GM12878 (cell line): ENCODE measurements around the gene GRK6. TPM values are rescaled to one million over a fixed set of nuclear protein-coding genes. Genes with fewer than 3 reads are reported as not detected.

Experiments used
- ATAC-seq: fragments of 200-7000 bp; cut with Tn5 transposase; 3 replicates; pipeline ENCODE4 v1.9.1; 2020; ENCODE audit warnings: mild to moderate bottlenecking, moderate library complexity
- BruUV-seq: library from RNA; stranded (reverse); fragments of 400-500 nt; replicated peaks from 2 replicates; lab custom pipeline; 2021; lab: Mats Ljungman, UMichigan
- CTCF ChIA-PET: fragments of 300-600 bp; sonication (Branson Sonifier 250); formaldehyde crosslinking; extraction: SDS; loops from one replicate; lab custom pipeline; 2021; ENCODE audit warnings: inconsistent platforms; lab: Yijun Ruan, JAX
- POLR2A ChIA-PET: fragments of 350-600 bp; formaldehyde crosslinking; extraction: SDS; loops from one replicate; lab custom pipeline; 2021; ENCODE audit warnings: inconsistent platforms; lab: Charles Lee
- RAD21 ChIA-PET: fragments of 300-600 bp; sonication (Branson Sonifier 250); formaldehyde crosslinking; loops from one replicate; lab custom pipeline; 2023; ENCODE audit warnings: antibody characterized with exemption; ENCODE audit not compliant: unreplicated experiment; lab: Charles Lee
- SMC1A ChIA-PET: fragments of 300-600 bp; sonication (Branson Sonifier 250); formaldehyde crosslinking; loops from one replicate; lab custom pipeline; 2023; ENCODE audit not compliant: unreplicated experiment, uncharacterized antibody; lab: Charles Lee
- DNase-seq: peaks from one replicate; pipeline ENCODE4 v3.0.0-alpha.2; 2011; ENCODE audit warnings: low read depth, low spot score
- FAIRE-seq: peaks from 3 replicates; lab custom pipeline; 2011; peaks lifted over from hg19 to GRCh38; lab: Jason Lieb, UNC
- H2AFZ ChIP-seq: 2 replicates; pipeline ENCODE4 v1.6.0; 2011; ENCODE audit warnings: low read depth, low read length, control low read depth; ENCODE audit not compliant: control insufficient read depth
- H3K27ac ChIP-seq: 2 replicates; pipeline ENCODE4 v1.5.1; 2011; ENCODE audit warnings: control low read depth; ENCODE audit not compliant: control insufficient read depth, insufficient read depth
- H3K27me3 ChIP-seq, 2 experiments: replicated peaks in 1 of 2; 2 replicates each; pipeline versions ENCODE4 v1.6.0 to v1.6.1; 2011; ENCODE audit warnings: low read length in 1 of 2; ENCODE audit not compliant: control insufficient read depth in 2 of 2, insufficient read depth in 2 of 2
- H3K36me3 ChIP-seq, 2 experiments: 2 replicates each; pipeline ENCODE4 v1.5.1; 2011; ENCODE audit warnings: low read length in 1 of 2; ENCODE audit not compliant: control insufficient read depth in 2 of 2, insufficient read depth in 2 of 2
- H3K4me1 ChIP-seq: 2 replicates; pipeline ENCODE4 v1.6.1; 2011; ENCODE audit warnings: mild to moderate bottlenecking, low read length, moderate library complexity, mixed read lengths; ENCODE audit not compliant: control insufficient read depth, insufficient read depth
- H3K4me2 ChIP-seq: 2 replicates; pipeline ENCODE4 v1.6.0; 2011; ENCODE audit warnings: control low read depth; ENCODE audit not compliant: control insufficient read depth, insufficient read depth
- H3K4me3 ChIP-seq: fragments of 200-600 bp; sonication (generic); 2 replicates; pipeline ENCODE4 v1.5.1; 2016
- H3K79me2 ChIP-seq: 2 replicates; pipeline ENCODE4 v1.6.0; 2011; ENCODE audit warnings: low read length; ENCODE audit not compliant: control insufficient read depth, insufficient read depth
- H3K9ac ChIP-seq: 2 replicates; pipeline ENCODE4 v1.8.0; 2011; ENCODE audit warnings: low read length, control low read depth, mixed read lengths; ENCODE audit not compliant: control insufficient read depth, insufficient read depth
- H3K9me3 ChIP-seq: replicated peaks from 3 replicates; pipeline ENCODE4 v1.5.1; 2011; ENCODE audit warnings: mild to moderate bottlenecking, low read length; ENCODE audit not compliant: control insufficient read depth, insufficient read depth
- H4K20me1 ChIP-seq: 2 replicates; pipeline ENCODE4 v1.6.0; 2011; ENCODE audit not compliant: control insufficient read depth, insufficient read depth
- BCL3 ChIP-seq: IDR thresholded peaks from 2 replicates; pipeline ENCODE4 v1.6.1; 2011; ENCODE audit warnings: borderline replicate concordance, low read depth, mild to moderate bottlenecking, moderate library complexity, low read length; ENCODE audit not compliant: insufficient read depth, poor library complexity, severe bottlenecking
- BHLHE40 ChIP-seq, 2 experiments: fragments of 450-650 bp in 1 of 2; IDR thresholded peaks; 2 replicates each; pipeline ENCODE4 v1.6.1; 2011 to 2017; ENCODE audit warnings: low read depth in 2 of 2, borderline replicate concordance in 1 of 2, improper control_type of control experiment in 1 of 2, low read length in 1 of 2, mild to moderate bottlenecking in 1 of 2
- BMI1 ChIP-seq: fragments of 450-650 bp; IDR thresholded peaks from 2 replicates; pipeline ENCODE4 v1.6.1; 2016; ENCODE audit warnings: mild to moderate bottlenecking, moderate library complexity, borderline replicate concordance
- CHD2 ChIP-seq: IDR thresholded peaks from 2 replicates; pipeline ENCODE4 v1.6.1; 2011; ENCODE audit warnings: low read depth, low read length, improper control_type of control experiment, borderline replicate concordance
- EED ChIP-seq: sonication (generic); IDR thresholded peaks from 2 replicates; pipeline ENCODE4 v1.6.1; 2016; ENCODE audit warnings: antibody characterized with exemption, low read depth
- EGR1 ChIP-seq, 2 experiments: IDR thresholded peaks; 1 replicate in 1 of 2; 2 replicates in 1 of 2; pipeline ENCODE4 v1.6.1; 2011 to 2012; ENCODE audit warnings: low read depth in 2 of 2, low read length in 2 of 2, borderline replicate concordance in 1 of 2, mild to moderate bottlenecking in 1 of 2, moderate library complexity in 1 of 2
- MAX ChIP-seq: IDR thresholded peaks from 2 replicates; pipeline ENCODE4 v1.6.1; 2012; ENCODE audit warnings: low read depth, low read length, improper control_type of control experiment
- MXI1 ChIP-seq: fragments of 150-350 bp; IDR thresholded peaks from 2 replicates; pipeline ENCODE4 v1.6.1; 2011; ENCODE audit warnings: low read depth, mild to moderate bottlenecking, inconsistent platforms, low read length, improper control_type of control experiment
- MYC ChIP-seq: IDR thresholded peaks from 2 replicates; pipeline ENCODE4 v1.6.1; 2011; ENCODE audit warnings: mild to moderate bottlenecking, low read length, moderate library complexity, inconsistent platforms; ENCODE audit not compliant: insufficient read depth, insufficient replicate concordance, insufficient read length, severe bottlenecking
- NKRF ChIP-seq: fragments of 450-650 bp; conservative IDR thresholded peaks from 2 replicates; pipeline ENCODE4 v1.6.1; 2017; ENCODE audit warnings: mild to moderate bottlenecking, moderate library complexity
- POU2F2 ChIP-seq: IDR thresholded peaks from 3 replicates; pipeline ENCODE4 v1.6.1; 2011; ENCODE audit warnings: low read depth, mild to moderate bottlenecking, low read length, borderline replicate concordance
- SPI1 ChIP-seq: IDR thresholded peaks from 2 replicates; pipeline ENCODE4 v1.6.1; 2011; ENCODE audit warnings: low read depth, mild to moderate bottlenecking, low read length, moderate library complexity, borderline replicate concordance; ENCODE audit not compliant: insufficient read depth
- ZBED1 ChIP-seq: IDR thresholded peaks from 2 replicates; pipeline ENCODE4 v1.6.1; 2016; ENCODE audit warnings: borderline replicate concordance
- WGBS: methylation state at CpG from one replicate; pipeline ENCODE4 v1.1.6; 2016; ENCODE audit warnings: low lambda C conversion rate; ENCODE audit not compliant: insufficient replicate concordance, insufficient coverage; ENCODE audit errors: missing lambda C conversion rate; 5-methylcytosine and 5-hydroxymethylcytosine counted together
- in situ Hi-C: fragments of 300-500 bp; cut with MboI; formaldehyde crosslinking; loops from 9 replicates; pipeline ENCODE4 v1.14.3; 2018; ENCODE audit warnings: mixed read lengths
- intact Hi-C: fragments of 100-400 bp; cut with micrococcal nuclease; formaldehyde crosslinking; loops from one replicate; pipeline ENCODE4 v1.14.2; 2022; ENCODE audit not compliant: unreplicated experiment
- polyA plus RNA-seq, 11 experiments: library from polyadenylated mRNA; depleted of rRNA in 4 of 11; unstranded in 6 of 11; stranded (reverse) in 5 of 11; fragments of >200 nt; fragmentation: Nextera tagmentation in 4 of 11; fragmentation: Illumina TruSeq in 1 of 11; extraction: Ambion mirVana in 4 of 11; extraction: Trizol in 1 of 11; gene quantifications; 1 replicate in 1 of 11; 2 replicates in 10 of 11; pipeline versions ENCODE4 v1.2.1 to v1.2.3, GENCODE V29; 2011 to 2016; ENCODE audit warnings: inconsistent platforms in 2 of 11, missing spikeins in 2 of 11, low read depth in 1 of 11
- total RNA-seq, 4 experiments: library from RNA; depleted of rRNA in 3 of 4; stranded (reverse); fragments of >200 nt in 3 of 4; fragmentation: Illumina TruSeq in 1 of 4; extraction: Trizol in 1 of 4; gene quantifications; 2 replicates each; pipeline versions ENCODE4 v1.2.1 to v1.2.3, GENCODE V29; 2013 to 2021

GRK6 gene
- total and polyA plus RNA-seq, 10 of the 15 experiments (the other 5 are each of a cell fraction or from before 2014, with no cell fraction given) = 0.79 to 124 (median 41.6) TPM

- no peak for TF ChIP-seq EED
- 0 out of 3 replicates have a peak, but pooled peaks have one; percentile 0 for TF ChIP-seq POU2F2
- TF ChIP-seq MAX = peak; percentile 85; the same call in 1 of the 2 replicates
- 0 out of 4 replicates have a peak, but pooled peaks of 1 of the 2 experiments have one; percentile 31 for TF ChIP-seq BHLHE40 (IDR thresholded peaks at IDR 0.05; ENCODE audit: borderline replicate concordance in 1 of 2, low read depth in 2 of 2, low read length in 1 of 2)
- peak; percentile 66 for TF ChIP-seq MYC
- no peak for TF ChIP-seq SPI1
- TF ChIP-seq BCL3 = peak; percentile 8
- TF ChIP-seq EGR1 (IDR thresholded peaks at IDR 0.05; ENCODE audit: borderline replicate concordance in 1 of 2, low read depth in 2 of 2, low read length in 2 of 2) = peak in 1 of 2 experiments; percentile 32; a peak in 1 of 3 replicates
- TF ChIP-seq NKRF = peak; percentile 15; the same call in 1 of the 2 replicates
- no peak for TF ChIP-seq ZBED1
- peak; percentile 83 for TF ChIP-seq BMI1
- 0 out of 2 replicates have a peak, but pooled peaks have one; percentile 55 for TF ChIP-seq CHD2
- peak; percentile 82 for TF ChIP-seq MXI1
- TF ChIP-seq, all 136 proteins: peak for 10
- H3K4me3 ChIP-seq = peak overlapping the region; percentile 78
- peaks cover 32% of the 10 kb centered on the region for H3K4me1 ChIP-seq
- BruUV-seq = no TSS peak
- H4K20me1 ChIP-seq = no peaks in the 10 kb centered on the region
- RAD21 ChIA-PET = interaction anchor here (1.0 to 13.5 kb wide), 11 partner anchors 8 to 146 kb away, joined by 4 to 291 read pairs (median 7); partner anchors contain the start of genes GRK6 and PDLIM7
- intact Hi-C loops = no loop called here
- CTCF ChIA-PET = interaction anchor here (1.0 to 16.4 kb wide), 10 partner anchors 10 to 128 kb away, joined by 3 to 391 read pairs (median 8); partner anchors contain the start of genes GRK6 and PFN3
- no peaks in the 10 kb centered on the region for H3K27me3 ChIP-seq
- ATAC-seq = peak; percentile 37
- SMC1A ChIA-PET = interaction anchor here (0.9 to 7.2 kb wide), 11 partner anchors 10 to 60 kb away, joined by 4 to 105 read pairs (median 6); partner anchors contain the start of genes F12 and PFN3
- WGBS = 2% methylated on average over 10 of the region's 52 CpGs
- in situ Hi-C loops = loop anchor here (5.0 kb wide), 1 partner anchor 130 kb away; no protein-coding TSS in a partner anchor
- no peaks in the 10 kb centered on the region for H3K9me3 ChIP-seq
- H3K36me3 ChIP-seq = peaks cover 0 to under 1% of the 10 kb centered on the region in 2 experiments; a peak in 3 of 4 replicates
- peaks cover 14% of the 10 kb centered on the region for H3K79me2 ChIP-seq
- H2AFZ ChIP-seq = peak overlapping the region; percentile 37
- peak; percentile 54 for FAIRE-seq
- DNase-seq = no peak
- H3K4me2 ChIP-seq = peak overlapping the region; percentile 99
- H3K27ac ChIP-seq = peak overlapping the region; percentile 79
- H3K9ac ChIP-seq = peak overlapping the region; percentile 81; the same call in 1 of the 2 replicates
- POLR2A ChIA-PET = interaction anchor here (0.5 to 13.6 kb wide), 9 partner anchors 19 to 82 kb away, joined by 3 to 358 read pairs (median 10); partner anchors contain the start of genes F12 and GRK6
Measured at GRCh38 chr5:177447066-177447610, 20.7 kb downstream of the GRK6 start.
